HEK293T (cell line): Measurements from ENCODE around the gene RYR1.

Experiments used
- FOXM1 ChIP-seq: fragments of 450-650 bp; IDR thresholded peaks from 2 replicates; pipeline ENCODE4 v1.6.1; 2017; ENCODE audit warnings: mild to moderate bottlenecking, borderline replicate concordance
- HDGF ChIP-seq: fragments of 450-650 bp; IDR thresholded peaks from 2 replicates; pipeline ENCODE4 v1.6.1; 2017; ENCODE audit warnings: antibody characterized with exemption, borderline replicate concordance
- NFRKB ChIP-seq: fragments of 450-650 bp; IDR thresholded peaks from 2 replicates; pipeline ENCODE4 v1.6.1; 2016; ENCODE audit warnings: mild to moderate bottlenecking, moderate library complexity
- SP1 ChIP-seq: fragments of 450-650 bp; IDR thresholded peaks from 2 replicates; pipeline ENCODE4 v1.6.1; 2017
- SUZ12 ChIP-seq: fragments of 450-650 bp; IDR thresholded peaks from 2 replicates; pipeline ENCODE4 v1.6.1; 2016; ENCODE audit warnings: mild to moderate bottlenecking

DNA sequence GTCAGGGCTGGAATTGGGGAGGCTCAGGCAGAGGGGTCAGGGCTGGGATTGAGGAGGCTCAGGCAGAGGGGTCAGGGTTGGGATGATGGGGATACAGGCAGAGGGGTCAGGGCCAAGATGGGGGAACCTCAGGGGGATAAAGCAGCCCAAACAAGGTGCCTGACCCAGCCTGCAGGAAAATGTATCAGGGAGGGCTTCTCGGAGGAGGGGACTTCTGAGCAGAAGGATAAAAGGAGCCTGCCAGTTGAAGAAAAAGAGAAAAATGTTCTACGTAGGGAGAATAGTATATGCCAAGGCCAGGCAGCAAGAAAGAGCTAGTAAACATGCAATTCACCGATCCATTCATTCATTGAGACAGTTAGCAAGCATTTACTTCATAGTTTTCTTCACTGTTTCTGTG, 99.4 kb downstream of the RYR1 start:
- no peak for TF ChIP-seq NFRKB
- no peak for TF ChIP-seq FOXM1
- TF ChIP-seq HDGF = no peak
- TF ChIP-seq SP1 = no peak
- no peak for TF ChIP-seq SUZ12
